Raji (cell line): Measurements from ENCODE around the gene DOC2A.

Experiments used
- POLR2A ChIP-seq: IDR thresholded peaks from 2 replicates; pipeline ENCODE4 v1.6.1; 2011; ENCODE audit warnings: low read depth, low read length, control low read depth; ENCODE audit not compliant: insufficient read depth

Gene DOC2A

GRCh38 chr16:29987371-29988085 lies 23.3 kb downstream of the DOC2A start:
- no peak for TF ChIP-seq POLR2A

- TF ChIP-seq POLR2A, result no peak
Measured at GRCh38 chr16:29986931-29987330, 23.9 kb downstream of the DOC2A start.

DNA sequence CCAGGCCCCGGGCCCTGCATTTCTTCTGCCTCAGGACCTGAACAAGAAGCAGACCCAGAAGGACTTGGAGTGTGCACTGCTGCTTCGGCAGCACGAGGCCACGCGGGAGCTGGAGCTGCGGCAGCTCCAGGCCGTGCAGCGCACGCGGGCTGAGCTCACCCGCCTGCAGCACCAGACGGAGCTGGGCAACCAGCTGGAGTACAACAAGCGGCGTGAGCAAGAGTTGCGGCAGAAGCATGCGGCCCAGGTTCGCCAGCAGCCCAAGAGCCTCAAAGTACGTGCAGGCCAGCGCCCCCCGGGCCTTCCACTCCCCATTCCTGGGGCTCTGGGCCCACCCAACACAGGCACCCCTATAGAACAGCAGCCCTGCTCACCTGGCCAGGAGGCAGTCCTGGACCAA lies 24.6 kb downstream of the DOC2A start:
- TF ChIP-seq POLR2A, result no peak

DNA sequence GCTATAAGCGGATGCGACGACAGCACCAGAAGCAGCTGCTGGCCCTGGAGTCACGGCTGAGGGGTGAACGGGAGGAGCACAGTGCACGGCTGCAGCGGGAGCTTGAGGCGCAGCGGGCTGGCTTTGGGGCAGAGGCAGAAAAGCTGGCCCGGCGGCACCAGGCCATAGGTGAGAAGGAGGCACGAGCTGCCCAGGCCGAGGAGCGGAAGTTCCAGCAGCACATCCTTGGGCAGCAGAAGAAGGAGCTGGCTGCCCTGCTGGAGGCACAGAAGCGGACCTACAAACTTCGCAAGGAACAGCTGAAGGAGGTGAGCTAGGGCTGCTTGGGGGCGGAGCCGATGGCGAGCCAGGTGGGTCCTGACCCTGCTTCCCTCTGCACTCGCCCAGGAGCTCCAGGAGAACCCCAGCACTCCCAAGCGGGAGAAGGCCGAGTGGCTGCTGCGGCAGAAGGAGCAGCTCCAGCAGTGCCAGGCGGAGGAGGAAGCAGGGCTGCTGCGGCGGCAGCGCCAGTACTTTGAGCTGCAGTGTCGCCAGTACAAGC lies 25.5 kb downstream of the DOC2A start:
- no peak for TF ChIP-seq POLR2A

GRCh38 chr16:29984764-29985147 lies 26.1 kb downstream of the DOC2A start:
- no peak for TF ChIP-seq POLR2A

DNA sequence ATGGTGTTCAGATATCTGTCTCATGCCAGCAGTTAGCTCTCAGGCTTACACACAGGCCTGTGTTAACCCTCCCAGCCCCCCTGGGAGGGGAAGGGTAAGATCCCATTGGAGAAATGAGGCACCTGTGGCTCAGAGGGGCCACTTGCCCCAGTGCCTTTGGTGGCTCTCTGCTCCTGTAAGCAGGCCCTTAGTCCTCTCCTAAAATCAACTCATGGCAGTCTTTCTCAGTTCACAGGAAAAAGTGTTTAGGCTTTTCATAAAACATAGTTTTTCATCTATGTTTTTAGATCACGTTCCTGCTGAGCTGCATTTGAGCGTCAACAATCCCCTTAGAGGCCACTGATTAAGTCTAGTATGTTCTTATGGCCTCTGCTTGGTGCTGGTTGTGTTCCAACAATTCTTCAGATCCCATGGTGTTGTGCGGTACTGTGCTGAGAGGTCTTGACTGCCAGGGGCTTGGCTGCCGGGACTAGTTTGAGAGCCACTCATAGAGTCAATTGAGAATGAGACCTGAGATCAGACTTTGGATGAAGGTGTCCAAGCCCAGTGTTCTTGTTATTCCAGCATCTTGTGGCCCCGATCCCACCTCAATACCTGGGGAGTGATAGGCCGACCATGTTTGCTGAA lies 26.6 kb downstream of the DOC2A start:
- no peak for TF ChIP-seq POLR2A

GRCh38 chr16:29983420-29984136 lies 27.2 kb downstream of the DOC2A start:
- no peak for TF ChIP-seq POLR2A

GRCh38 chr16:29982560-29983419 lies 28.0 kb downstream of the DOC2A start:
- no peak for TF ChIP-seq POLR2A

- no peak for TF ChIP-seq POLR2A
Measured at GRCh38 chr16:29978564-29979270, 32.1 kb downstream of the DOC2A start.

DNA sequence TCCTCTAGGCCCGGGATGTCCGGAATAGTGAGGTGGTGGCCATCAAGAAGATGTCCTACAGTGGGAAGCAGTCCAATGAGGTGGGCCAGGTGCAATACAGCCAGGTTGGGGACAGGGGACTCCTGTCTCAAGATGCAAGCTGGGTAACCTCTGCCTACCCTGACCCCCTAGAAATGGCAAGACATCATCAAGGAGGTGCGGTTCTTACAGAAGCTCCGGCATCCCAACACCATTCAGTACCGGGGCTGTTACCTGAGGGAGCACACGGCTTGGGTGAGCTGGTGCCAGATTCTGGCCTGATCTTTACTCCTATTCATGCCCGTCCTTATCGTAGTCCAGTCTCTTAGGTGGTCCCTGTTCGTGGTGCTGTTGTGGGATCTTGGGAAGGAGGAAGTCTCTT lies 32.7 kb downstream of the DOC2A start:
- TF ChIP-seq POLR2A, result no peak

GRCh38 chr16:29977063-29977825 lies 33.6 kb downstream of the DOC2A start:
- TF ChIP-seq POLR2A, result no peak

DNA sequence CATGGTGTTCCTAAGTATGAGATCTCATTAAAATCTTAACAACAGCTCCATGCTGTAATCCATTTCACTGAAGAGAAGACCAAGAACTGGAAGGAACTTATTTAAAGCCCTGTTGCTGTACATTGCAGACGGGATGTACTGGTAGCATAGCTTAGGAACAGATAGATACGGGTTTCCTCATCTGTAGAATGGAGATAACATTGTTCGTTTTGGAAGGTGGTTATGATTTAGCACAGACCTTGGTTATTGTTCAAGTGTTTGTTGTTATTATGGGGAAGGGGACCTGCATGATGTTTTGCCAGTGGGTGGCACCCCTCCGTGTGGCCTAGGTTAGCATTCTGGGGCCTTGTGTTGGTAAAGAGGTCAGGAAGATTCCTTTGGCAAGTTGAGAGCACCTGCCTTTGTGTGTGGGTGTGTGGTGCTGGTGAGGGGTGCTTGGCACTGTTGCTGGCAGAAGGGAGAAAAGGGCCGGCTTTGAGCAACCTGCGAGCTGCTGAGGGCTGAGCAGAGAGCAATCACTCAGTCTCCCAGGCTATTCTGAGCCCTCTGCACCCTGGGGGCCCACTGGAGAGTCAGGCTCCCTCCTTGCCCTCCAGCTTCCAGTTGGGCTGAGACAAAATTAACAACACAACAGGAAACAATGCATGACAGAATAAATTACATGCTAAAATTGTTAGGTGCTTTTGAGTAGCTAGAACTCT lies 34.9 kb downstream of the DOC2A start:
- no peak for TF ChIP-seq POLR2A

GRCh38 chr16:29975134-29975538 lies 35.7 kb downstream of the DOC2A start:
- no peak for TF ChIP-seq POLR2A
